Right lung (tissue), 5 donors: Measurements from ENCODE around the gene MAVS. TPM values are rescaled to one million over a fixed set of nuclear protein-coding genes. Genes with fewer than 3 reads are reported as not detected.
"Not testable (repeated sequence)": the region's sequence is repeated elsewhere in the genome, so short reads cannot be mapped to it uniquely, and the experiment has no call there.

ENCODE experiments used
- DNase-seq, 2 donors: peaks; one replicate each; pipeline ENCODE4 v3.0.0-alpha.2; 2013
- polyA plus RNA-seq, 5 donors: library from polyadenylated mRNA; unstranded; fragments of 120-200 nt; gene quantifications; one replicate each; pipeline versions ENCODE4 v1.2.1 to v1.2.3, GENCODE V29; 2013; ENCODE audit warnings: inconsistent platforms in 1 of 5, low replicate concordance in 1 of 5; ENCODE audit not compliant: insufficient read length in 5 of 5, insufficient read depth in 1 of 5

Gene MAVS
- polyA plus RNA-seq, 5 donors, result 21.9 to 32.2 (median 25.7) TPM

DNA sequence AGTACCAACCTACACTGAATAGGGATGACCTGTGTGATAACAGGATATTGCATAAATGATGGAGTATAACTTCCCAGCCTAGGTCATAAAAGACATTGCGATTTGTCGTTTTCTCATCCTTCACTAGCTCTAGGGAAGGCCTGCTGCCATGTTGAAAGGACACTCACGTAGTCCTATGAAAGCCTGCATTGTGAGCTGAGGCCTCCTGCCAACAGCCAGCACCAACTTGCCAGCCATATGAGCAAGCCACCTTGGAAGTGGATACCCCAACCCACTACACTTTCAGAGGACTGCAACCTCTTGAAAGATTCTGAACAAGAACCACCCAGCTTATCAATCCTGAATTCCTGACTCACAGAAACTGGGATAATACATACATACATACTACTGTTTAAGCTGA is 39.1 kb downstream of the MAVS start:
- DNase-seq, result no peak

- DNase-seq, result peak in 1 of 2 donors; percentile 22
Measured at GRCh38 chr20:3887876-3888620, 41.4 kb downstream of the MAVS start.

DNA sequence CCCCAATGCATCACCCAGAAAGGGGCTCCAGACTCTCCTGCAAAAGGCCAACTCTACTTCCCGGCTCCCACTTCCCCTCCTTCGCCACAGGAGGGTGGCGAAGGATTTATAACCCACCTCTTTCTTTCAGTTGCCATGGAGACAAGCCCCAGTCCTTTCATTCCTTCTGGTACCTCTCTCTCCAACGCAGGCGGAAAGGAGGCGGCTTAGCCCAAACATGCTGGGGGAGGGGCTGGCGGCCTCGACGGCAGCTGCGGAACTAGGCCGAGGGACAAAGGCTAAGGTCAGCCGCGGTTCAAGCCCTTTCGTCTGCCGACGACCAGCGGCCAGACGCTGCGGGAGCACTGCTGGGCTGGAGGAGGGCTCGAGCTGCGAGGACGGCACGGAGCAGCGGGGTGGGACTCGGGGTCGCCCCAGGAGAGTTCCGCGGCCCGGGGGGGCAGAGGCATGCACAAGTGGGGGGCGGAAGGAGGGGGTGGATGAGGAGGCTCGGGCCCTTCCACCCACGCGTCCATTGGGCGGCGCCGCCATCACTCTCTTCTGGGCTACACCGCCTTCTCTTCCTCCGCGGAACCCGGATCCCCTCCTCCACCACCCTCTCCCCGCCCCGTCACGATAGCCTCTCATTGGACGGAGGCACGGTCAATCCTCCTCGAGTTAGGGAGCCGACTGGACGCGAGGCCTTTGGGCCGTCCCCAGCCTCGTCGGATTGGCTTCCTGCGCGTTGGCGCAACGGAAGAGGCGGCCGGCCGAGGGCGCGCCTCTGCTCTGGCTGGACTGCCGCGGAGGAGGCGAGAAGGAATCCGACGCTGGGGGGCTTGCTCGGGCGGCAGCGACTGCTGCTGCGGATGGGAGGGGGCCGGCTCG is 42.2 kb downstream of the MAVS start, which contains the start of gene PANK2:
PANK2 (plus strand) TSS at position 766 of the 867 bp plus-strand sequence.
- DNase-seq, result peak; percentile 99

- peak in 1 of 2 donors; percentile 31 for DNase-seq
Measured at GRCh38 chr20:3889489-3890397, 43.1 kb downstream of the MAVS start.

DNA sequence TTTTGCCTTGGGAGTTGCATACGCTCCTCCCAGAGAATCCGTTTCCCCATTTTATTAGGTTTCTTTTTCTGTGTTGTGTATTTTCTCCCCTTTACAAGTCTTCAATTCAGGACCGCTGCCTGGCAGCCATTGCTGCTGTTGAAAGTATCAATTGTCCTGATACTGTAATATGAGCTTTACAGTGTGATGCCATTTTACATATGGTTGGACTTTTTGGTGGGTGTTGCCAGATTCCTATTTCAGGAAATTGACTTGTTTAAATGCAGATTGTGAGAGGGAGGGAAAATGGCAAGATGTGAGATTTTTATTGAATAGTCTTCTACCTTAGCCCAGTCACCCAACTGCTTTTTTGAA is 43.7 kb downstream of the MAVS start:
- peak in 1 of 2 donors; percentile 46 for DNase-seq

DNA sequence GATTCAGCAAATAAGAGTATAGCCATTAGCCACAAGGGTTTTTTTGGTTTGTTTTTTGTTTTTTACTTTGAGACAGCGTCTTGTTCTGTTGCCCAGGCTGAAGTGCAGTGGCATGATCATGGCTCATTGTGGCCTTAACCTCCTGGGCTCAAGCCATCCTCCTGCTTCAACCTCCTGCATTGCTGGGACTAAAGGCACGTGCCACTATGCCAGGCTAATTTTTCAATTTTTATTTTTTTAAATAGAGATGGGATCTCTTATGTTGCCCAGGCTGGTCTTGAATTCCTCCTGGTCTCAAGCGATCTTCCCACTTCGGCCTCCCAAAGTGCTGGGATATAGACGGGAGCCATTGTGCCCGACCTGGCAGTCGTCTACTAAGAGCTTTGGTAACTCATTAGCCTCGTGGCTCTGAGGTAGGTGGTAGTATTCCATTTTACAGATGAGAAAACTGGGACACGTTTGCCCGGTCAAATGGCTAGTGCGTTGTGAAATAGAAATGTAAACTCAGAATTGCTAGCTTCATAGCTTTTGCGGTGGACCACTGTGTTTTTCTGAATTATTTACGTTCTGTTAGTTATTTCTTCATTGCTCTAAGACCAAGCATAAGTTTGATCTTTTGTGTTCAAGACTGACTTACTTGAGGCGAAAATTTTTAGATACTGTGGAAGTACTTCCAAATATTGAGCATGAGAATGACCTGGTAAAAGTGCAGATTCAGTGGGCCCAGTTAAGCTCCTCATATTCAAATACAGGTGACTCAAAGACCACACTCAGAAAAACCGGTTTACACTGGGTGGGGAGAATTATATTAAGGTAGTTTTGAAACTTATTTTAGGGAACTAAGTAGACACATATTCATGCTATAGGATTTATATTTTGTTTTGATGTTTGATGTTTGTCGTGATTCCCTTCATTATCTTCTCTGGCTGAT is 44.6 kb downstream of the MAVS start:
- DNase-seq, result no peak

DNA sequence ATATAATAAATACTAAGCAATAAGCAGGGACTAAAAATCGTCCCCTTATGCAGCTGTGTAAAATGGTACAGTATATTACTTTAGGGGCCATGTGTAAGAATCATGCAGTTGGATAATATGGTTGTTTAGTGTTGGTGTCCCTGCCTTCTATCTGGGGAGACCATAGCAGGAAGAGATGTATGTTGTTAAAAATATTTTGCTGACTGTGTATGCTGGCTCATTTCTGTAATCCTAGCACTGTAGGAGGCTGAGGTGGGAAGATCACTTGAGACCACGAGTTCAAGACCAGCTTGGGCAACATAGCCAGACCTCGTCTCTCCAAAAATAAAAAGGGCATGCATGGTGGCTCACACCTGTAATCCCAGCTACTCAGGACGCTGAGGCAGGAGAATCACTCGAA is 48.2 kb downstream of the MAVS start:
- DNase-seq, result no peak

- DNase-seq, result no peak
Measured at GRCh38 chr20:3896302-3896701, 49.7 kb downstream of the MAVS start.

GRCh38 chr20:3896853-3897583 is 50.4 kb downstream of the MAVS start:
- no peak for DNase-seq

DNA sequence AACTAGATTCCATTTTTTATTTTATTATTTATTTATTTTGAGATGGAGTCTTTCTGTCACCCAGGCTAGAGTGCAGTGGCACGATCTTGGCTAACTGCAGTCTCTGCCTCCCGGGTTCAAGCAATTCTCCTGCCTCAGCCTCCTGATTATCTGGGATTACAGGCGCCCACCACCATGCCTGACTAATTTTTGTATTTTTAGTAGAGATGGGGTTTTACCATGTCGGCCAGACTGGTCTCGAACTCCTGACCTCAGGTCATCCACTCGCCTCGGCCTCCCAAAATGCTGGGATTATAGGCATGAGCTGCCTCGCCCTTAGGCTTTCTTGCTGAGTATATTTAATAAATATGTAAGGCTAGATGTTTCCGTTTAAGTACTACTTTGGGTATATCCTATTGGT is 51.5 kb downstream of the MAVS start:
- DNase-seq, result not testable (repeated sequence)

DNA sequence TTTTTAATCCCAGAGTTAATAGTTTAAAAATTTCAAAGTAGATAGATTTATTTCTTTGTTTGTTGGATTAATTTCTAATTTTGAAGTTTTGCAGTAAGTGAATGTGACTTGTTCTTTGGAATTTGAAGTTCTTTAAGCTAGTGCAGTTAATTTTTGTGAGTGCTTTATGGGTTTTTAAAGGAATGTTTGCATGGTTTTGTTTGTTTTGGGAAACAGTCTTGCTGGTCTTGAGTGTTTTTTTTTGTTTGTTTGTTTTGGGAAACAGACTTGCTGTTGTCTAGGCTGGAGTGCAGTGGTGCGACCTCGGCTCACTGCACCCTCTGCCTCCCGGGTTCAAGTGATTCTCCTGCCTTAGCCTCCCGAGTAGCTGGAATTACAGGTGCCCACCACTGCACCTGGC is 52.0 kb downstream of the MAVS start:
- no peak for DNase-seq

- no peak for DNase-seq
Measured at GRCh38 chr20:3900187-3900604, 53.6 kb downstream of the MAVS start.

- DNase-seq, result no peak
Measured at GRCh38 chr20:3901028-3901705, 54.5 kb downstream of the MAVS start.

DNA sequence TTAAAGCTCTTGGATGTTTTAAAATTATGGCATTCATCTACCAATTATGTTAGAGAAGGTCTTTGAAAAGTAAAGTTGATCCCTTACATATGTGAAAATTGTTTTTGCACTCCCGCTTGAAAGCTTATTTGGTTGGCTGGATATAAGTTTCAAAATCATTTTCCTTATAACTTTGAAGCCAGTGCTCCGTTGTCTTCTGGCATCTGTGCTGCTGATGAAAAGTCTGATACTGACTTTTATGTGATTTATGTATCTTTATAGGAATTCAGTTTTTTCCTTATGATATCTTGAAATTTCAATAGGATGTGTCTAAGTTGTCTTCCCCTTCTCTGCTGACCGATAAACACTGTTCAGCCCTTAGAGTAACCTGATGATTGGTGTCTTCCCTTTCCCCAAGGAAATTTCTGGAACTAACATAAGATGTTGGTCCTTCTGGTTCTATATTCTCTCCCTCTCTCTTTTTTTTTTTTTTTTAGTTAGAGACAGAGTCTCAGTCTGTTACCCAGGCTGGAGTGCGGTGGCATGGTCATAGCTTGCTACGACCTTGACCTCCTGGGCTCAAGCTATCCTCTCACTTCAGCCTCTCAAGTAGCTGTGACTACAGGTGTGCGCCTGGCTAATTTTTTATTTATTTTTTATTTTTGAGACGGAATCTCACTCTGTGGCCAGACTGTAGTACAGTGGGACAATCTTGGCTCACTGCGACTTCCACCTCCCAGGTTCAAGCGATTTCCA is 55.2 kb downstream of the MAVS start:
- peak in 1 of 2 donors; percentile 23 for DNase-seq

GRCh38 chr20:3902446-3902845 is 55.8 kb downstream of the MAVS start:
- DNase-seq, result no peak

DNA sequence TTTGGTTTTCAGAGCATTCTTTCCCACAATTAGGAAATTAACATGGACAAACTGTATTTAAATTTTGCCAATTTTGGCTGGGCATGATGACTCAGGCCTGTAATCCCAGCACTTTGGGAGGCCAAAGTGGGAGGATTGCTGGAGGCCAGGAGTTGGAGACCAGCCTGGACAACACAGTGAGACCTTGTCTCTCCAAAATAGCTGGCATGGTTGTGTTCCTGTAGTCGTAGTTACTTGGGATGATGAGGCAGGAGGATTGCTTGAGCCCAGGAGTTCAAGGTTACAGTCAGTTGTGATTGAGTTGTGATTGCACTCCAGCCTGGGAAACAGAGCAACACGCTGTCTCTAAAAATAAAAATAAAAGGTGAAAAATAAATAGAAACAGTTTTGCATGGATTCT is 57.6 kb downstream of the MAVS start:
- DNase-seq, result no peak

- DNase-seq, result no peak
Measured at GRCh38 chr20:3904857-3905256, 58.2 kb downstream of the MAVS start.
